Measurements from ENCODE around the gene STARD7. TPM values are rescaled to one million over a fixed set of nuclear protein-coding genes. Genes with fewer than 3 reads are reported as not detected.

STARD7 gene
- total RNA-seq, 2 donors from 2014 or later = 93.1 to 141 TPM

GRCh38 chr2:96157649-96158553, 50.7 kb downstream of the STARD7 start:
- H3K27ac ChIP-seq = no peak overlapping the region
- H3K9me3 ChIP-seq = no peaks in the 10 kb centered on the region
- H3K4me1 ChIP-seq (replicated peaks) = no peaks in the 10 kb centered on the region
- no peak overlapping the region for H3K4me3 ChIP-seq
- WGBS = 77% methylated on average over 19 of the region's 19 CpGs
- H3K36me3 ChIP-seq = no peaks in the 10 kb centered on the region
- no peak for DNase-seq (ENCODE audit: low spot score)
- intact Hi-C loops (cut with DNase I) = no loop called here
- TF ChIP-seq POLR2AphosphoS5 (IDR thresholded peaks at IDR 0.05) (no peak), CTCF (IDR thresholded peaks at IDR 0.05) (no peak), POLR2A (IDR thresholded peaks at IDR 0.05) (no peak)
- H3K27me3 ChIP-seq (replicated peaks; ENCODE audit: insufficient read depth) = no peaks in the 10 kb centered on the region

GRCh38 chr2:96156926-96157648, 51.5 kb downstream of the STARD7 start:
- TF ChIP-seq CTCF (IDR thresholded peaks at IDR 0.05) (no peak), POLR2AphosphoS5 (IDR thresholded peaks at IDR 0.05) (no peak), POLR2A (IDR thresholded peaks at IDR 0.05) (no peak)
- WGBS = 100% methylated on average over 5 of the region's 5 CpGs
- intact Hi-C loops (cut with DNase I) = no loop called here
- H3K27ac ChIP-seq = no peak overlapping the region
- no peaks in the 10 kb centered on the region for H3K9me3 ChIP-seq
- no peaks in the 10 kb centered on the region for H3K4me1 ChIP-seq (replicated peaks)
- no peak overlapping the region for H3K4me3 ChIP-seq
- no peak for DNase-seq (ENCODE audit: low spot score)
- no peaks in the 10 kb centered on the region for H3K36me3 ChIP-seq
- H3K27me3 ChIP-seq (replicated peaks; ENCODE audit: insufficient read depth) = no peaks in the 10 kb centered on the region

- Histone ChIP-seq H3K4me1 (replicated peaks) (no peaks in the 10 kb centered on the region), H3K9me3 (no peaks in the 10 kb centered on the region), H3K36me3 (no peaks in the 10 kb centered on the region), H3K27ac (no peak overlapping the region), H3K4me3 (no peak overlapping the region), H3K27me3 (replicated peaks; ENCODE audit: insufficient read depth) (no peaks in the 10 kb centered on the region)
- intact Hi-C loops (cut with DNase I) = no loop called here
- no peak for DNase-seq (ENCODE audit: low spot score)
- no peak for TF ChIP-seq POLR2A (IDR thresholded peaks at IDR 0.05)
- TF ChIP-seq CTCF (IDR thresholded peaks at IDR 0.05) = no peak
- no peak for TF ChIP-seq POLR2AphosphoS5 (IDR thresholded peaks at IDR 0.05)
- WGBS = 84% methylated on average over 10 of the region's 10 CpGs
Measured at GRCh38 chr2:96156011-96156820, 52.4 kb downstream of the STARD7 start.

- 88% methylated on average over 16 of the region's 16 CpGs for WGBS
- Histone ChIP-seq H3K4me3 (no peak overlapping the region), H3K27me3 (replicated peaks; ENCODE audit: insufficient read depth) (no peaks in the 10 kb centered on the region), H3K9me3 (no peaks in the 10 kb centered on the region), H3K27ac (no peak overlapping the region), H3K4me1 (replicated peaks) (no peaks in the 10 kb centered on the region), H3K36me3 (no peaks in the 10 kb centered on the region)
- intact Hi-C loops (cut with DNase I) = no loop called here
- no peak for DNase-seq (ENCODE audit: low spot score)
- no peak for TF ChIP-seq CTCF (IDR thresholded peaks at IDR 0.05)
- no peak for TF ChIP-seq POLR2A (IDR thresholded peaks at IDR 0.05)
- TF ChIP-seq POLR2AphosphoS5 (IDR thresholded peaks at IDR 0.05) = no peak
Measured at GRCh38 chr2:96154506-96155380, 53.9 kb downstream of the STARD7 start.
